GM21367 (cell line): ENCODE measurements around the gene MEGF9.

Experiments
- ATAC-seq: cut with Tn5 transposase; IDR thresholded peaks from one replicate; pipeline ENCODE4 v1.9.1; 2021; ENCODE audit not compliant: unreplicated experiment

MEGF9 gene

DNA sequence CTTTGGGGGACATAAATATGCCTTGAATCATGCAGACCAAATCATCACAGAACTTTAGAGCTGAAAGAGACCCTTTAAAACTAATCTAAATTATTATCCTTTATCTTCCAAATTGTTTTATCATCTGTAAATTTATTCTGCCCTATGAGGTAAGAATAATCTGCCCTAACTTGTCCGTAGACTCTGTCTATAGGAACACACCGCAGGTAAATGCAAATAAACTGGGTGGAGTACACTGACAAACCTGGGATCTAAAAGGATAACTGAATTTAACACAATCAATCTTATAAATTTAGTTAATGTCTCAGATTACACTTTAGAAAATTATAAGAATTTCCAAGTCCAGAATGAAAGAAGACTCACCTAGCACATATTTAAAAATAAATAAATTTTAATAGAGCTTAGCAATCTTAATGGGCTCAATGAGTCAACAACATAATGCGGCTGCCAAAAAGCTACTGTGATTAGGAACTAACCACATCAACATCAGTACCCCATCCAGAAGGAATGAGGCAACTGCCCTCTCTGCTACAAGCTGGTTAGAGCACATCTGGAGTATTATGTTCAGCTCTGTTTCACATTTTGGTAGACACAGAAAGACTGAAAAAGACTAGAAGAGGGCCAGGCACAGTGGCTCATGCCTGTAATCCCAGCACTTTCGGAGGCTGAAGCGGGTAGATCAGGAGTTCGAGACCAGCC is 5.6 kb downstream of the MEGF9 start:
- ATAC-seq = no peak

DNA sequence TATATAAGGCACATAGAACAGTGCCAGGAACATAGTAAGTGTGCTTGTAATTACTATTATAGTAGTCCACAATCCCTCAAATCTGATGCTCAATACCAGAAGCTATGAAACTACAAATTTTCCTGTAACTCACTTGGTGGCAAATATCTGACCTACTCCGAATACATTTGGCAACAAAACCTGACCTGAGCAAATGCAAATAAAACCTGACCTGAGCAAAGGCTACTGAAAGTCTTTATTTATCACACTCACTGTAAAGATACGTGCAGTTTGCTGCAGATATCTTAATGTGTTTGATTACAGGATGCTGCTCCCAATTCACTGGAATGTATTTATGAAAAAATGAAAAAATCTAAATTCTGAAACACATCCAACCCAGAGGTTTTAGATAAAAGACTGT is 7.1 kb downstream of the MEGF9 start:
- no peak for ATAC-seq

DNA sequence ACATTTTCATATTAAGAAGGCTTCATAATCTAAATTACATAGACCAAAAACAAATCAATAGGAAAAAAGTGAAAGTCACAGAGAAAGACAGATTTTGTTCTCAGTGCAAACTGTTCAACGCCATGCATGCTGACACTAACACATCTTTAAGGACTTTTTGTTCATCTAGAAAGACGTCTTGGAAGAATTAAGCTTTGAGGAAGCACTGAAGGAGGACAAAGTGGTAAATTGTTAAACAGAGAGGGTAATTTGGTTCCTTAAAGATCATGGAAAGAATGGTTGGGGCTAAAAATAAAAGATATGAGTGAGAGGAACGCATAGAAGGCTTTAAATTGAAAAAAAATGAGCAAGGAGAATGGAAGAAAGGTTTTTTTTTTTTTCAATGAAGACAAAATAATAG is 9.1 kb downstream of the MEGF9 start:
- ATAC-seq = no peak

DNA sequence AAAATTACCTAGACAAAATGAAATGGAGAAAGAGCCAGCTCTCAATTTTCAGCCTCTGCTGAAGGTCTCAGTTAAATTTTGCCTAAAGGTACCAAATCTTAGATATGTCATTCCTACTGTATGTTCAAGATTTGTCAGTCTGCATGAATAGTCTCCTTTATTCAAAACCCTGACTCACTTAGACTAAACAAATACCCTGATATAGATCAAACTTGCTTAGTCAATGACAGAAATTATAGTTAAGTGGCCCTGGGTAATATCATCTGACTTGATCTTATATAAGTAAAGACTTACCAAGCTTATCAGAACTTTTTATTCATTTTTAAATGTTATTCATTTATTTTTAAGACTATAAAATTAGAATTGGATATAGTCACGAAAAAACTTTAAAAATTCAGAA is 12.2 kb downstream of the MEGF9 start:
- ATAC-seq = no peak

DNA sequence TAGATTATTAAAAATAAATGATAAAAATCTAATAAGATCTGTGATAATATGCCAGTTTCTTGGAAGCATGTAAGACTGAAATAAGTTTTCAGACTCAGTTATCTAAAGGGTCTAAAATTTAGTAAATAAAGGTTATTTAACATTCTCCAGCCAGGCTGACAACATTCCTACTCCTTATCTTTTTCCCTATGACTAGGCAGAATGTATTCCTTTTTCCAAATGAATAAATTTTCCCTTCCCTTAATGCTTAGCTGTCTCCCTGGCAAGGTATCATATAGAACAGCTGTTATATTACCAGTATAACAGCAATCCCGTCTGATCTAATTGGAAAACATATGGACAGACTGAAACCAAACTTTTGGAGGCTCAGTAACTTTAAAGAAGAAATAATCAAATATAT is 13.0 kb downstream of the MEGF9 start:
- no peak for ATAC-seq

DNA sequence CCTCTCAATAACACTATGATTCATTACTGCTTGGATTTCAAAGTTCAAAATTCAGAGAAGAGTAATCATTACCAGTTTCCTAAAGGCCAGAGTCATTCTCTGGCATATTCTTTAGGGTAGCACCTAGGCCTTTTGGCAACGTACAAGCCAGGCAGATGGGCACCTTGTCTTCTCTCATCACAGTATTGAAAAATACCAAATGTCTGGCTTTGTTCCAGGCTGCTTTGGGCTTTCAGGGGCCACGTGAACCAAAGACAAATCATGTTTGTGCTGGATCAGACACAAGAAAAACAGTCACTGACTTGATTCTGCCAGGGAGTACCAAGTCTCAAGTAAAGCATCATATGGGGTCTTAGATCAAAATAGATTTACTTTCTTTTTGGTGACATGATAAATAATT is 15.5 kb downstream of the MEGF9 start:
- ATAC-seq = no peak

DNA sequence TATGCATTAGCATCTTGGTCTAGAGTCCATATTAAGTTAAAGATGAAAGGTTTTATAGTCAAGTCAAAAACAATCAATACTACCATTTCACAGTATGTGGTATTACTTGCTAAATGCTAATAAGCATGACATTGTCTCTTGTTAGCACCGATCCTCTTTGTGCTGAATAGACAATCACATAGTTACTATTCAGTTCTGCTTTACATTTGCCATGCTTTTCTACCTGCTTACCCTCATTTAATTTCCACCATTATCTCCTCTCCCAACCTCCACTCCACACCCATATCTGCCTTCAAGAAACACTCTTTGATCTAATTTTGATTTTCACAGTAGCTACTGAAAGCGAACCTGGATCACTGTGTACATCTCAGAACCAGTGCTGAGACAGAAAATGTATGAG is 16.8 kb downstream of the MEGF9 start:
- no peak for ATAC-seq

DNA sequence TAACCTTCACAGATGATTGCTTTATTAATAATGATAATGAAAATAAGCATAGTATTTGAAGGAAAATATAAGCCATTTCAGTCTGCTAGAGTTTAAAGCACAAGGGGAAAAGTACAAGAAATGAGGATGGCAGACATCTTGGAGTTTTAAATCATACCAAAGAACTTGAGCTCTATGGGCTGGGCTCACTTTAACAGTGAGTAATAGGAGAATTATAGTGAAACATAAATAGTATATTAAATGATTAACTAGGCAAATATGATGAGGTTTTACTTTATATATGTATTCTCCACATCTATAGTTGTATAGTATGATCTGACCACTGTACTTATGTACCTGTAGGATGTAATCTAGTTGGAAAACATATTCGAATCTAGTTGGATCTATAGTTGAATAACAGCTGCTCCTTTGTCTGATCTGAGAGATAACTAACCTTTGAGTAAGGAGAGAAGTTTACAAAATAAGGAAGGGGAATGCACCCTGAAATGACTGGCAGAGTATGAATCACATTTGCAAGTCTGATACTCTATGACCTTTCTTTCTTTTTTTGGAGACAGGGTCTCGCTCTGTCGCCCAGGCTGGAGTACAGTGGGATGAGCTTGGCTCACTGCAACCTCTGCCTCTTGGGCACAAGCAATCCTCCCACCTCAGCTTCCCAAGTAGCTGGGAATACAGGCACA is 17.6 kb downstream of the MEGF9 start:
- ATAC-seq = no peak

DNA sequence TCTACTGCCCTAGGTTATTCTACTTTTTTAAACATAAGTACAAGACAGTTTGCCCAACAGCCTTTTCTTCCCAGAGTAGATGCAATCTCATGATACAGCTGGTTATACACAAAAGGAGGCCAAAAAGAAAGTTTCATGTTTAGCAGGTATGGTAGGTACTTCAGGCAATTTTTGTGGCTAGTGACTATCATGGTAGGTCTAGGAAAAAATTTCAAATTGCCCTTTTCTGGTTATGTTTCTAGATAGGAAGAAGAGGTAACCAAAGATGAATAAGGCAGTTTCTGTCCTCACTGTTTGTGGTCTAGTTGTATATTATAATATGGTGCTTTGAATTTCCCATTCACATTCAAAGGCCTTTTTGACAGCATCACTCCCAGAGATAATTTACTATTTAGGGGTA is 19.7 kb downstream of the MEGF9 start:
- no peak for ATAC-seq

DNA sequence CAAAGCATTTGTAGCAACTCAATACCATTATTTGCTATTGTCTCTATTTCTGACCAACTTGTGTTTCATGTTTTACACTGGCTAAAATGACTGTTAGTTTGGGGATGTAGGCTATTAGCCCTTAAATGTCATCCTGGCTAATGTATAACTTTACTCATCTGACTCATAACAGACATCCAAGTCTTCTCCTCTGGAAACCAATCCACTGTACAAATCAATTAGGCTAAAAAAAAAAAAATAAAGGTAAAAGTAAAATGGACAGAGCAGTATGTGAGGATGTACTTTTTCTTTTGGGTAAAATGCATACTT is 20.6 kb downstream of the MEGF9 start:
- ATAC-seq = no peak

DNA sequence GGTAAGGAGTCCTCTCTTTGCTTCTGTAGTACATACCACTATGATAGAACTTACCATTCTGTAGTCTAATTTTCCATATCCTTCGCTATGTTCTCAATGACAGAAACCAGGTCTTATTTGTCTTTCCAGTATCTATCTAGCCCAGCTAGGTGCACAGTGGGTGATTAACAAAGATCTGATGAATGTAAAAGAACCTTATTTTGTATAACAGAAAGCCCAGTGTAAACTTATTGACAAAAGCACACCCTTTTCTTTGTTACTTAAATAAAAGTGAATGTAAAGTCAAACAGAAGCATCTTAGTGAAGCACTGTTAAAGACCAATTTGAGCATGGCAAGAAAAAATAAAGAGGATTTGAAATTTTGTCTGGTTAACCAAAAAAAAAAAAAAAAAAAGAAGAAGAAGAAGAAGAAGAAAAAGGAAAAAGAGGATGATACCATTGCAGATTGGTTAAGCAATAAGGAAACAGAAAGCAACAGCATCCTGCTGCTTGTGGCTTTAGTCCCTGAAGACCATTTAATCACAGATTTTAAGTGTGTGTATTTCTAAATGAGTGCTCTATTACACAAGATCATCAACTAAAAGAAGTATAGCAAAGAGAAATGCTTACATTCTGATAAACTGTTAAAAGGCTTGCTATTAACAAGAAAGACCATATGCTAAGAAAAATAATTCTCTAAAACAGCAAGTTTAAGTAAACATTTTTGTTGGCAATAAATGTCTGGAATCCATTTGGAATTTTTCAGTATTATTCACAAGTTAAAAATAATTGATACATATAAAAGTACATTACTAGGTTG is 21.2 kb downstream of the MEGF9 start:
- no peak for ATAC-seq

DNA sequence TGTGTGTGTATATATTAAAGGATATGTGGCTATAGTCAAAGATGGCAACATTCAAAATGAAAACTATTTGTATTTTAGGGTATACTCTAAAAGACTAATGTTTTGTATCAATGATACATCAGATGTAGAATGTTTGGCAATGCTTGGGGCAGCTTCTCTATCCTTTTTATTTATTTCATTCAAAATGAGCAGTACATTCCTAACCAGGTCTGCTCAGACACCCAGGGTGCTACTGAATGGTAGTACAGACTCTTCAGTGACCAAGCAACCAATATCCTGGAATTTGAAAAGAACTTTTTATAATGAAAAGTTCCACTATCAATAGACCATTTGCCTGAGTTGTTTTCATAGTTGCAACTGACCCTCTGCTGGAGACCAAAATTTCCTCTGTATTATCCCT is 23.9 kb downstream of the MEGF9 start:
- no peak for ATAC-seq

DNA sequence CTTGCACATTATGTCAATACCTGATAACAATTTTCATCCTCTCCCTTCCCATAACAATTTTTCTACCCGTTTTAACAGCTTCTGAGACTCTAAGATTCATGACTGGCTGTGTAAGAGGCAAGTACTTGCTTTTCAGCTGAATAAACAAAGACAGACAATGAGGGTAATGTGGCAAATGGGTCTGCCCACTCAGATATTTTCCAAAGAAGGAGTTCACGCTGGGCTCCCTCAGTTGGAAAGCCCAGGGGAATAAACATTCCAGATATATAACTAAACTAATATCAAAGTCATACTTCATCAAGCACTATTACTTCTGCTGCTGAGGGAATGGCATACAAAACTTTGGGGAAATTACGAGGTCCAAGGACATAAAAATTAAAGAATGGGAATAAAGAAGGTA is 24.4 kb downstream of the MEGF9 start:
- no peak for ATAC-seq

DNA sequence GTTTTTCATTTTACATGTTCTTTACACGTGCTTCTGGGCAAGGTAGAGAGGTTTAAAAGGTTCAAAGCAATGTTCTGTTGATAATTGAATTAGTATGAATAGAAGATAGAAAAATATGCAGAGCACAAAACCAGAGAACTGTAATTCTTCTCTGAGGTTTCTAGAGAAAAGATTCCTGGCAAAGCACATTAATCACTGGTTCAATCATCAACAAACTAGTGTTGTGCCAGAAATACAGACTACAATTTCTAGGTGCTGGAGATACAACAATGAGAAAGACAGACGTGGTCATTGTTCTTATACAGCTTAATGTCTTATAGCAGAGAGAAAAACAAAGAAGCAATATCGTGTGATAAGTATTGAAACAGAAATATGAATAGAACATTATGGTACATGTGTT is 25.5 kb downstream of the MEGF9 start:
- no peak for ATAC-seq

DNA sequence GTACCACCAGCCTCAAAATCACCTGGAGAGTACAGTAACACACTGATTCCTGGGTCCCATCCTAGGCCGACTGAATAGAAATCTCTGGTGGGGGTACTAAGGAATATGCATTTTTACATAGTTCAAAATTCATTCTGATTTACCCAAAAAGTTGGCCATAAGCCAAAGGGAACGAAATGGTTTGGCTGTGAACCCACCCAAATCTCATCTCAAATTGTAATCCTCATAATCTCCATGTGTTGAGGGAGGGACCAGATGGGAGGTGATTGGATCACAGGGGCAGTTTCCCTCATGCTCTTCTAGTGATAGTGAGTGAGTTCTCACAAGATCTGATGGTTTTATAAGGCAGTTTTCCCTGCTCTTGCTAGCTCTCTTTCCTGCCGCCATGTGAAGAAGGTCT is 31.1 kb downstream of the MEGF9 start:
- ATAC-seq = no peak

DNA sequence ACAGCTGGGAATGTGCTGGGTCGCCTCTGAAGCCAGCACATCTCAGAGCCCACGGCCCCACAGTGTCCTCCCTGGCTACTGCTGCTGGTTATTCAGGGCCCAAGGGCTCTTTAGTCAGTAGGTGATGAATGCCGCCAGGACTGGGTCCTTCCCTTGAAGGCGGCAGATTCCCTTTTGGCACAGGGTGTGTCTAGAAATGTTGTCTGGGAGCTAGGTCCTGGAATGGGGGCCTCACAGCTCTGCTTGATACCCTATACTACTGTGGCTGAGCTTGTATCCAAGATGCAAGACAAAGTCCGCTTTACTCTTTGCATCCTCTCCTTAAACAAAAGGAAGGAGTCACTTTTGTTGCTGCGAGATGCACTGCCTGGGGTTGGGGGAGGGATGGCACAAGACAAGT is 33.1 kb downstream of the MEGF9 start:
- no peak for ATAC-seq

DNA sequence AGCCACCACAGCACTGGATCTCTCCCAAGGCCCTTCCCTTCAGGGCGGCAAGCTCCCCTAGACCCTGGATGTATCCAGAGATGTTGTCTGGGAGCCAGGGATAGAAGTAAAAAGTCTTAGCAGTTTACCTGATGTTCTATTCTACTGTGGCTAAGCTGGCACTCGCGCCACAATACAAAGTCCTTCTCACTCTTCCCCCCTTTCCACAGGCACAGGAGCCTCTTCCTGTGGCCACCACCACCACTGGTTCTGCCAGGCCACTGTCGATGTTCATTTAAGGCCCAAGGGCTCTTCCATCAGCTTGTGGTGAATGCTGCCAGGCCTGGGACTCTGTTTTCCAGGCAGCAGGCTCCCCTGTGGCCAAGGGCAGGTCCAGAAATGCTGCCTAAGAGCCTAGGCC is 33.7 kb downstream of the MEGF9 start:
- ATAC-seq = no peak

DNA sequence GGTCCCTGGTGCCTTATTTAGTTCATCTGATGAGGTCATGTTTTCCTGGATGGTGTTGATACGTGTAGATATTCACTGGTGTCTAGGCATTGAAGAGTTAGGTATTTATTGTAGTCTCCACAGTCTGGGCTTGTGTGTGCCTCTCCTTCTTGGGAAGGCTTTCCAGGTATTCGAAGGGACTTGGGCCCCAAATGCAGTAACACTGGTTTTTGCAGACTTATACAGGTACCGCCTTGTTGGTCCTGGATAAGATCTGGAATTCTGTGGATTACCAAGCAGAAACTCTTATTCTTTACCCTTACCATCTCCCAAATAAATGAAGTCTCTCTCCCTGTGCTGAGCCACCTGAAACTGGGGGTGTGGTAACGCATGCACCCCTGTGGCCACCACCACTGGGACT is 34.1 kb downstream of the MEGF9 start:
- ATAC-seq = no peak

DNA sequence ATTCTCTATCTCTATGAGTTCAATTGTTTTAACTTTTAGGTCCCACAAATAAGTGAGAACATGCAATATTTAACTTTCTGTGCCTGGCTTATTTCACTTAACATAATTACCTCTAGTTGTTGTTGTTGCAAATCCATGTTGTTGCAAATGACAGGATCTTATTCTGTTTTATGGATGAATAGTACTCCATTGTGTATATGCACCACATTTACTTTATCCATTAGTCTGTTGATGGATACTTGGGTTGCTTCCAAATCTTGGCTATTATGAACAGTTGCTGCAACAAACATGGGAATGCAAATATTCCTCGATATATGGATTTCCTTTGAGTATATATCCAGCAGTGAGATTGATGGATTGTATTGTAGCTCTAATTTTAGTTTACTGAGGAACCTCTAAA is 36.3 kb downstream of the MEGF9 start:
- no peak for ATAC-seq

DNA sequence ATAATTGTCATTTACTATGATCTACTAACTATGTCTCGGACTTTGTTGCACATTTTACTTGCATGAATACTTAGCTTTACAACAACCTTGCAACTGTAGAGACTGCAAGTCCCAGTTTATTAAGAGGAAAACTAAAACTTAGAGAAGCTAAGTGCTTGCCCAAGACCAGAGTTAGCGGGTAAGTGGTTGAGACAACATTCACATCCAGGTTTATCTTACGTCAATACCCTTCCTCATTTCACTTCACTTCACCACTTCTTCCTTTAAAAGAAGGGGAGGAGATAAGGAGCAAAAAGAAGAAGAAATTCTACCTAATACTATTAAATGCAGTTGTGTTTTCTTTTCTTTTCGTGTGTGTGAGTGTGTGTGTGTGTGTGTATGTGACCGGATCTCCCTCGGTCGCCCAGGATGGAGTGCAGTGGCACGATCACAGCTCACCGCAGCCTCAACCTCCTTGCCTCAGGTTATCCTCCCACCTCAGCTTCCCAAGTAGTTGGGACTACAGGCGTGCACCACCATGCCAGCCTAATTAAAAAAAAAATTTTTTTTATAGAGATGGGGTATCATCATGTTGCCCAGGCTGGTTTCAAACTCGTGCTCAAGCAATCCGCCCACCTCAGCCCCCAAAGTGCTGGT is 37.4 kb downstream of the MEGF9 start:
- ATAC-seq = no peak

DNA sequence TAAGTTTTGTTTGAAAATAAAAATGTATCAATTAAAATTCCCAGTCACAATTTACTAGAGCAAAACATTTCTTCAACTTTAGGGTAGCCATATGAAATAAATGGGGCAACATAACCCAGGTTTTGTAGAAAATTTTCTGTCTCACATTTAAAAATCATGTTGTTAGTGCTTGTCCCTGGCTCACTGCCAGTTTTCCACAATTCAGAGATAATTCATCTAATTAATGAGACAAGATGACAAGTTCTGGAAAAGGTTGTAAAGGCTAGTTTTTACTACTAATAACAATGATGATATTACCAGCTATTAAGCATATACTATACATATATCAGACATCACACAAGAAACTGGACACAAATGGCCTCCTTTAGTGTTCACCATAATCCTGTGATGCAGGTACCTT is 45.9 kb downstream of the MEGF9 start:
- no peak for ATAC-seq

DNA sequence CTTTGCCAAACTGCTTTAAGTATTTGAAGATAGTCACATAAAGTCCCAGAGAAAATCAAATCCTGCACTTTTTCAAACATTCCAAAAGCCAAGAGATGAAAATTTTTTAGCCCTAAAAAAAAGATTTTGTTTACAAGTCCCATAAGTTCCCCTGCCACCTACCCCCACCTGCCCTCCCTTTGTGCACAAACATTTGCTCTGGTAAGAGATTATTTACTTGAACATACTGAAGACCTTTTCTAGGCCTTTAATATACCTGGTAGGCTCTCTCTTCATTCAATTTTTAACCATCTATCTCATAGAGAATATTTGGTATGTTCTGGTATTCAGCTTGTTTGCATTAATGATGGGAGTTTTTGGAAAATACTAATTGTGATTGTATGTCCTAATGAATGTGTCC is 50.3 kb downstream of the MEGF9 start:
- no peak for ATAC-seq
